GM12864 (cell line): ENCODE data around the gene APRT.
A peak's percentile ranks its signal among the peaks of the same experiment; 100 is the strongest.

Experiments
- DNase-seq: peaks from one replicate; pipeline ENCODE4 v3.0.0-alpha.2; 2011; ENCODE audit warnings: low read depth
- H3K4me3 ChIP-seq: 2 replicates; pipeline ENCODE4 v1.5.1; 2011; ENCODE audit warnings: mild to moderate bottlenecking, low read depth, low read length, control low read depth
- CTCF ChIP-seq: IDR thresholded peaks from 2 replicates; pipeline ENCODE4 v1.5.1; 2011; ENCODE audit warnings: low read depth, mild to moderate bottlenecking, moderate library complexity, low read length, control low read depth, inconsistent platforms; ENCODE audit errors: missing control alignments

The APRT gene

GRCh38 chr16:88856122-88856827 is 44.5 kb upstream of the APRT start:
- no peak for TF ChIP-seq CTCF
- no peak for DNase-seq
- H3K4me3 ChIP-seq, result peak overlapping the region; percentile 93

DNA sequence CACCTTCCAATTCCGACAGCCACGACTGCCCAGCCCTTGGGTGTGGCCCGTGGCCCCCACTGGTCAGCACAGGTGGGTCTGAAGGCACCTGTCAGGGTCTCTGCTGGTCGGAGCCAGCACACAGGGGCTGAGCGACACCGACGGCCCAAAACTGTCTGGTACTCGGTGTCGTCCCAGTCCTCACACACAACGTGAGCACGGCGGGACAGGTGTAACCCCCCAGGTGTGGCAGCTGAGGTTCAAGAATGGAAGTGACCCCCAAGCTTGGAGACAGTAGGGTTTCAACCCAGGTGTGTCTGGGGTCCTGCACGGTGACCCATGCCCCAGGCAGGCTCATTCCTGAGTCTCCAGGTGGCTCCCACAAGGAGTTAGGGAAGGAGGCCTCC is 44.0 kb upstream of the APRT start:
- TF ChIP-seq CTCF, result no peak
- DNase-seq, result no peak
- peak overlapping the region; percentile 62 for H3K4me3 ChIP-seq

- no peak for TF ChIP-seq CTCF
- no peak for DNase-seq
- no peak overlapping the region for H3K4me3 ChIP-seq
Observed at GRCh38 chr16:88855176-88855575, 43.4 kb upstream of the APRT start.

- no peak for DNase-seq
- no peak for TF ChIP-seq CTCF
- no peak overlapping the region for H3K4me3 ChIP-seq
Observed at GRCh38 chr16:88854306-88855111, 42.8 kb upstream of the APRT start.

GRCh38 chr16:88853325-88853941 is 41.7 kb upstream of the APRT start:
- no peak for TF ChIP-seq CTCF
- H3K4me3 ChIP-seq, result no peak overlapping the region
- no peak for DNase-seq

- H3K4me3 ChIP-seq, result no peak overlapping the region
- TF ChIP-seq CTCF, result no peak
- no peak for DNase-seq
Observed at GRCh38 chr16:88851616-88852015, 39.9 kb upstream of the APRT start.
